GM12801 (cell line): ENCODE measurements around the gene FRMPD2.

ENCODE experiments used
- TF ChIP-seq, protein P1 (sequence below): IDR thresholded peaks from one replicate; pipeline ENCODE4 v1.5.1; 2011; ENCODE audit warnings: control low read depth; ENCODE audit not compliant: insufficient read length; ENCODE audit errors: extremely low read depth

The FRMPD2 gene, protein sequence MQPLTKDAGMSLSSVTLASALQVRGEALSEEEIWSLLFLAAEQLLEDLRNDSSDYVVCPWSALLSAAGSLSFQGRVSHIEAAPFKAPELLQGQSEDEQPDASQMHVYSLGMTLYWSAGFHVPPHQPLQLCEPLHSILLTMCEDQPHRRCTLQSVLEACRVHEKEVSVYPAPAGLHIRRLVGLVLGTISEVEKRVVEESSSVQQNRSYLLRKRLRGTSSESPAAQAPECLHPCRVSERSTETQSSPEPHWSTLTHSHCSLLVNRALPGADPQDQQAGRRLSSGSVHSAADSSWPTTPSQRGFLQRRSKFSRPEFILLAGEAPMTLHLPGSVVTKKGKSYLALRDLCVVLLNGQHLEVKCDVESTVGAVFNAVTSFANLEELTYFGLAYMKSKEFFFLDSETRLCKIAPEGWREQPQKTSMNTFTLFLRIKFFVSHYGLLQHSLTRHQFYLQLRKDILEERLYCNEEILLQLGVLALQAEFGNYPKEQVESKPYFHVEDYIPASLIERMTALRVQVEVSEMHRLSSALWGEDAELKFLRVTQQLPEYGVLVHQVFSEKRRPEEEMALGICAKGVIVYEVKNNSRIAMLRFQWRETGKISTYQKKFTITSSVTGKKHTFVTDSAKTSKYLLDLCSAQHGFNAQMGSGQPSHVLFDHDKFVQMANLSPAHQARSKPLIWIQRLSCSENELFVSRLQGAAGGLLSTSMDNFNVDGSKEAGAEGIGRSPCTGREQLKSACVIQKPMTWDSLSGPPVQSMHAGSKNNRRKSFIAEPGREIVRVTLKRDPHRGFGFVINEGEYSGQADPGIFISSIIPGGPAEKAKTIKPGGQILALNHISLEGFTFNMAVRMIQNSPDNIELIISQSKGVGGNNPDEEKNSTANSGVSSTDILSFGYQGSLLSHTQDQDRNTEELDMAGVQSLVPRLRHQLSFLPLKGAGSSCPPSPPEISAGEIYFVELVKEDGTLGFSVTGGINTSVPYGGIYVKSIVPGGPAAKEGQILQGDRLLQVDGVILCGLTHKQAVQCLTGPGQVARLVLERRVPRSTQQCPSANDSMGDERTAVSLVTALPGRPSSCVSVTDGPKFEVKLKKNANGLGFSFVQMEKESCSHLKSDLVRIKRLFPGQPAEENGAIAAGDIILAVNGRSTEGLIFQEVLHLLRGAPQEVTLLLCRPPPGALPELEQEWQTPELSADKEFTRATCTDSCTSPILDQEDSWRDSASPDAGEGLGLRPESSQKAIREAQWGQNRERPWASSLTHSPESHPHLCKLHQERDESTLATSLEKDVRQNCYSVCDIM (N-terminal part only)

DNA sequence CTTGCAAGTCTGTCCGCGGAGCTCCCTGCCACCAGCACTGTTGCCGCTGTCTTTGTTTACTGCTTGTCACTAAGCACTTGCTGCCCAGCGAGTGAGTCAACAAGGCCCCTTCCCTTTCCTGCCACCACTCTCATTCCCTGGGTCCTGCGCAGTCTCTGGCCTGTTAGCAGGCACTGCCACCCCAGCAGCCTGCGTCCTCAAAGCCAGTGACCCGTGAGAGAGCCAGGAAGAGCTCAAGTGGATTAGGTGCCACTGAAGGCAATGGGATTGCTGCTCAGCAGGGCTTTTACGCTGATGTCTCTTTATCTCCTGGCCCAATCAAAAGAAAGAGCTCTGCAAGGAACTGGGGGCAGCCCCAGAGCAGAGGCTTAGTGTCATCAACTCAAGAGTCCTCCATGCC, at the start of gene FRMPD2:
FRMPD2 (minus strand) TSS at position 61 of the 400 bp plus-strand sequence. CDS start 129 bp downstream, outside the sequence.
- TF ChIP-seq, protein P1, sequence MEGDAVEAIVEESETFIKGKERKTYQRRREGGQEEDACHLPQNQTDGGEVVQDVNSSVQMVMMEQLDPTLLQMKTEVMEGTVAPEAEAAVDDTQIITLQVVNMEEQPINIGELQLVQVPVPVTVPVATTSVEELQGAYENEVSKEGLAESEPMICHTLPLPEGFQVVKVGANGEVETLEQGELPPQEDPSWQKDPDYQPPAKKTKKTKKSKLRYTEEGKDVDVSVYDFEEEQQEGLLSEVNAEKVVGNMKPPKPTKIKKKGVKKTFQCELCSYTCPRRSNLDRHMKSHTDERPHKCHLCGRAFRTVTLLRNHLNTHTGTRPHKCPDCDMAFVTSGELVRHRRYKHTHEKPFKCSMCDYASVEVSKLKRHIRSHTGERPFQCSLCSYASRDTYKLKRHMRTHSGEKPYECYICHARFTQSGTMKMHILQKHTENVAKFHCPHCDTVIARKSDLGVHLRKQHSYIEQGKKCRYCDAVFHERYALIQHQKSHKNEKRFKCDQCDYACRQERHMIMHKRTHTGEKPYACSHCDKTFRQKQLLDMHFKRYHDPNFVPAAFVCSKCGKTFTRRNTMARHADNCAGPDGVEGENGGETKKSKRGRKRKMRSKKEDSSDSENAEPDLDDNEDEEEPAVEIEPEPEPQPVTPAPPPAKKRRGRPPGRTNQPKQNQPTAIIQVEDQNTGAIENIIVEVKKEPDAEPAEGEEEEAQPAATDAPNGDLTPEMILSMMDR: no peak

DNA sequence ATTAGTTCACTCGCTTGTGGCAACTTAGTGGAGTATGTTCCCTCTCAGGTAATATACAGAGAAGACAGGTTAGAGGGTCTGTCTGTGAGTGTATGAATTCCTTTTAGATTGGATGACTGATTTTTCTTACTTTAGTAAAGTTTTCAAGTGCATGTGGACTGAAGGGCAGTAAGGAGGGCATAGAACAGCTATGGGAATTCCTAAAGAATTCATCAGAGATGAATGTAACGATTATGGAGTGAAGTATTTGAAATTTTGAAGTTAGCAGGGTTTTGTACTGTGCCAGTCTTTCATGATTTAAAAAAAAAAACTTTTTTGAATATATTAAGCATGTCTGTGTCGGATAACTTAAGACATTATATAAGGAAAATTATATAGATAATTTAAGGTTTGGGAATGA, 47.5 kb upstream of the FRMPD2 start:
- TF ChIP-seq, protein P1: no peak

DNA sequence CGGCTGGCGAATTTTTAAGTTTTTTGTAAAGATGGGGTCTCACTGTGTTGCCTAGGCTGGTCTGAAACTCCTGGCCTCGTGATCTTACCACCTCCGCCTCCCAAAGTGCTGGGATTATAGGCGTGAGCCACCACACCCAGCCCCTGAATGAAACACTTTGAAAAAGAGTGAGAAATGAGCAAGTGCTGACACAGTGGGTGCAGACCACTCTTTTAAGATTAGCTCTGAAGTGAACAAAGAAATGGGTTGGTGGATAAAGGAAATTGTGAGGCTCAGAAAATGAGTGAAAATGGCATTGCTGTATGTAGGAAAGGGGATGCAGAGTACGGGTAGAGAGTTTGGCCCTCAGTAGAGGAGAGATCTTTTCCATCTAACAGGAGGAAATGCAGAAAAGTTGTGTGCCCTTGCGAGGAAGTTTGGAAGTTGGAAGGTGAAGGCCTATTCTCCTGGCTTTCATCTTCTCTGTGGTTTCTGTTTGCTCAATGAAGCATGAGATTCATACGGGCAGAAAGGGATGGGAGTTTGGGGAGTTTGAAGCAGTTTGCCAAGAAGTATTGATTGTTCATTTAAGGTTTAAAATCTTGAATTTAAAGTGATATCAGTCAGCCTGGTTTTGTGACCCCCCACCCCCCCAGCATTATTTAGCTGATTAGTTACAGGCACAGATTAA, 43.0 kb upstream of the FRMPD2 start:
- TF ChIP-seq, protein P1: no peak

DNA sequence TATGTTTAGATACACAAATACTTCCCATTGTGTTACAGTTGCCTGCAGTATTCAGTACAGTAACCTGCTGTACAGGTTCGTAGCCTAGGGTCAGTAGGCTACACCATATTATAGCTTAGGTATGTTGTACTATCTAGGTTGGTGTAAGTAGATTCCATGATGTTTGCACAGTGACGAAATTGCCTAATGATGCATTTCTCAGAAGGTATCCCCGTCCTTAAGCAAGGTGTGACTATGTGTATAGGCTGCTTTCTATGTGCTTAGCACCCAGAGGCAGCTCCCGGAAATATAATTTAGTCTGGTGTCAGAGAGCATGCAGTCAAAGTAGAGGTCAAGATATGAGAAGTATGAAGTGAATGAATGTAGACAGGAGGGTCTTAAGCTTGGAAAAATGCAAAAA, 41.7 kb upstream of the FRMPD2 start:
- TF ChIP-seq, protein P1: no peak

DNA sequence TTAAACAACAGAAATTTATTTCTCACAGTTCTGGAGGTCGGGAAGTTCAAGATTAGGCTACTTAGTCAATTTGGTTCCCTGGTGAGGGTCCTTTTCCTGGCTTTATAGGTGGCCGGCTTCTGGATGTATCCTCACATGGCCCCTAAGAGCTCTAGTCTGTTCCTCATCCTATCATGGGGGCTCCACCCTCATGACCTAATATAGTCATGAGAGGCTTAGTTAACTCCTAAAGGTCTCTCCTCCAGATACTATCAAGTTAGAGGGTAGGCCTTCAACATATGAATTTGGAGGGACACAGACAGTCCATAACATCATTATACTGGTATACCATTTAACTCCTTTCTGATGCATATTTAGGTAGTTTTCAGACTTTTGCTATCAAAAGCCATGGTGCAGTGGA, 39.6 kb upstream of the FRMPD2 start:
- TF ChIP-seq, protein P1: no peak

DNA sequence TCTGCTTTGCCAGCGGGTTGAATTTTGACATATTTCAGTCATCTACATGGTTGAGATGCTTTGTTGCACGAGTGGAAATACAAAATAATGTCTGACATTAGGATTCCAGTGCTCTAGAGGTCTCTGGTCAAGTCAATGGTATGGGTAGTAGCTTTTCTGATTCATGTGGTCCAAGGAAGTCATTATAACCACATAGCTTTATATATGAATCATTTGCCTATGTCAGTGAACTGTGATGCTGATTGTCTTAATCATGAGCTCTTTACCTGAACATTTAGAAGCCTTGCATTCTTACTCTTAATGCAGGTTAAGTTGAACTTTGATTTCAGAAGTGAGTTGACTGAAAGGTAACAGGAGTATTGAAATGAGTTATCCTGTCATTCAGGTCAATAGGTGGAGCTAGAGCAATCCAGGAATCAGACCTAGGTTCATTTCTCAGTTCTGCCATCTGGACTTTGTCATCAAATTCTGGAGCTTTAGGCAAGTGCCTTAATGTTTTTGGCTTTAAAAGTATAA, 35.3 kb upstream of the FRMPD2 start:
- TF ChIP-seq, protein P1: no peak
